Endothelial cell of umbilical vein (primary cell): Measurements from ENCODE around the gene RBMS1. TPM values are rescaled to one million over a fixed set of nuclear protein-coding genes. Genes with fewer than 3 reads are reported as not detected.

Experiments
- BruUV-seq: library from RNA; stranded (reverse); fragments of 400-500 nt; replicated peaks from 2 replicates; lab custom pipeline; 2021; lab: Mats Ljungman, UMichigan
- CTCF ChIA-PET: fragments of 300-600, 350-600 bp; sonication (Branson Sonifier 250); formaldehyde crosslinking; loops from one replicate; lab custom pipeline; 2021; ENCODE audit warnings: antibody characterized with exemption, inconsistent platforms; lab: Charles Lee
- POLR2A ChIA-PET: fragments of 300-600, 350-600 bp; sonication (Branson Sonifier 250); formaldehyde crosslinking; loops from one replicate; lab custom pipeline; 2021; ENCODE audit warnings: antibody characterized with exemption, inconsistent platforms; lab: Charles Lee
- DNase-seq: peaks from one replicate; pipeline ENCODE4 v3.0.0-alpha.2; 2011; ENCODE audit warnings: low read depth, low spot score
- FAIRE-seq: peaks from 2 replicates; lab custom pipeline; 2011; peaks lifted over from hg19 to GRCh38; lab: Jason Lieb, UNC
- H2AFZ ChIP-seq: 2 replicates; pipeline ENCODE4 v1.6.0; 2012; ENCODE audit warnings: low read depth, low read length, control low read depth, inconsistent platforms
- H3K27ac ChIP-seq: 2 replicates; pipeline ENCODE4 v1.5.1; 2011; ENCODE audit warnings: low read depth, mild to moderate bottlenecking, control low read depth, low read length, moderate library complexity; ENCODE audit not compliant: insufficient read depth
- H3K27me3 ChIP-seq, 2 experiments: 2 replicates each; pipeline versions ENCODE4 v1.6.0 to v1.6.1; 2011; ENCODE audit warnings: low read length in 2 of 2, mixed read lengths in 1 of 2; ENCODE audit not compliant: control insufficient read depth in 2 of 2, insufficient read depth in 2 of 2
- H3K36me3 ChIP-seq, 2 experiments: 2 replicates in 1 of 2; 3 replicates in 1 of 2; pipeline ENCODE4 v1.5.1; 2011; ENCODE audit warnings: low read length in 2 of 2, mild to moderate bottlenecking in 1 of 2, moderate library complexity in 1 of 2; ENCODE audit not compliant: control insufficient read depth in 2 of 2, insufficient read depth in 2 of 2; ENCODE audit errors: extremely low read depth in 1 of 2
- H3K4me1 ChIP-seq: 3 replicates; pipeline ENCODE4 v1.5.1; 2011; ENCODE audit warnings: mild to moderate bottlenecking, low read length; ENCODE audit not compliant: control insufficient read depth, insufficient read depth; ENCODE audit errors: extremely low read depth
- H3K4me2 ChIP-seq: 2 replicates; pipeline ENCODE4 v1.6.1; 2011; ENCODE audit warnings: low read length, control low read depth, mixed read lengths; ENCODE audit not compliant: insufficient read depth
- H3K4me3 ChIP-seq, 3 experiments: fragments of 200-600 bp in 1 of 3; sonication (generic), shearing (Covaris generic) in 1 of 3; replicated peaks in 1 of 3; 2 replicates each; pipeline ENCODE4 v1.5.1; 2011 to 2016; ENCODE audit warnings: control low read depth in 3 of 3, low read length in 3 of 3, mild to moderate bottlenecking in 2 of 3, inconsistent platforms in 1 of 3, low read depth in 1 of 3, moderate library complexity in 1 of 3; ENCODE audit not compliant: insufficient read depth in 1 of 3
- H3K79me2 ChIP-seq: 2 replicates; pipeline ENCODE4 v1.6.0; 2012; ENCODE audit warnings: low read length, inconsistent platforms; ENCODE audit not compliant: control insufficient read depth, insufficient read depth
- H3K9ac ChIP-seq: replicated peaks from 2 replicates; pipeline ENCODE3; 2011; ENCODE audit warnings: low read length, control low read depth; ENCODE audit not compliant: insufficient read depth; ENCODE audit errors: extremely low read depth
- H3K9me1 ChIP-seq: replicated peaks from 3 replicates; pipeline ENCODE4 v1.6.0; 2011; ENCODE audit warnings: mild to moderate bottlenecking, low read length; ENCODE audit not compliant: control insufficient read depth, insufficient read depth; ENCODE audit errors: extremely low read depth
- H3K9me3 ChIP-seq: replicated peaks from 2 replicates; pipeline ENCODE4 v1.5.1; 2012; ENCODE audit warnings: low read length, inconsistent platforms; ENCODE audit not compliant: control insufficient read depth, insufficient read depth
- H4K20me1 ChIP-seq: replicated peaks from 2 replicates; pipeline ENCODE3; 2011; ENCODE audit warnings: mild to moderate bottlenecking, low read length; ENCODE audit not compliant: control insufficient read depth, insufficient read depth; ENCODE audit errors: extremely low read depth
- CTCF ChIP-seq, 2 donors: IDR thresholded peaks; 1 replicate in 1 of 2; 2 replicates in 1 of 2; pipeline ENCODE4 v1.5.1; 2011; ENCODE audit warnings: low read length in 2 of 2, mild to moderate bottlenecking in 2 of 2, moderate library complexity in 2 of 2, control low read depth in 1 of 2, inconsistent platforms in 1 of 2, low read depth in 1 of 2; ENCODE audit not compliant: insufficient read depth in 1 of 2; ENCODE audit errors: extremely low read depth in 1 of 2
- EZH2 ChIP-seq: IDR thresholded peaks from 2 replicates; pipeline ENCODE4 v1.6.1; 2012; ENCODE audit warnings: borderline replicate concordance, low read depth, mild to moderate bottlenecking, moderate library complexity, low read length, inconsistent platforms; ENCODE audit not compliant: severe bottlenecking
- FOS ChIP-seq: IDR thresholded peaks from 2 replicates; pipeline ENCODE4 v1.6.1; 2011; ENCODE audit warnings: mild to moderate bottlenecking, low read length, moderate library complexity, borderline replicate concordance; ENCODE audit not compliant: insufficient read depth
- GATA2 ChIP-seq: IDR thresholded peaks from 2 replicates; pipeline ENCODE4 v1.7.0; 2011; ENCODE audit warnings: low read depth, mild to moderate bottlenecking, moderate library complexity, mixed read lengths, low read length; ENCODE audit not compliant: insufficient read length, insufficient read depth
- JUN ChIP-seq: IDR thresholded peaks from 2 replicates; pipeline ENCODE4 v1.6.1; 2011; ENCODE audit warnings: borderline replicate concordance, low read depth; ENCODE audit not compliant: insufficient read length, insufficient read depth
- MAX ChIP-seq: IDR thresholded peaks from 2 replicates; pipeline ENCODE4 v1.6.1; 2011; ENCODE audit not compliant: insufficient read depth, insufficient read length
- MYC ChIP-seq: IDR thresholded peaks from one replicate; pipeline ENCODE4 v1.6.1; 2011; ENCODE audit warnings: mild to moderate bottlenecking, low read depth, low read length
- POLR2A ChIP-seq: IDR thresholded peaks from 2 replicates; pipeline ENCODE4 v1.6.1; 2012; ENCODE audit warnings: low read depth, mild to moderate bottlenecking, control low read depth, low read length
- POLR2AphosphoS5 ChIP-seq: IDR thresholded peaks from 2 replicates; pipeline ENCODE4 v1.6.1; 2012; ENCODE audit warnings: low read depth, mild to moderate bottlenecking, control low read depth, low read length, moderate library complexity; ENCODE audit not compliant: insufficient read depth
- dilution Hi-C: fragments of 300-500 bp; cut with MboI; formaldehyde crosslinking; loops from one replicate; pipeline ENCODE4 v1.15.0; 2019; ENCODE audit warnings: low sequenced_read_pairs; ENCODE audit not compliant: extremely low pct_ligation_motif_present
- intact Hi-C: fragments of 100-400 bp; cut with micrococcal nuclease; formaldehyde crosslinking; loops from one replicate; pipeline ENCODE4 v1.10.0; 2022
- polyA plus RNA-seq, 4 experiments: library from polyadenylated mRNA; depleted of rRNA in 3 of 4; stranded (reverse) in 3 of 4; unstranded in 1 of 4; fragments of >200 nt; gene quantifications; 2 replicates each; pipeline versions ENCODE4 v1.2.1 to v1.2.3, GENCODE V29; 2011 to 2012; ENCODE audit warnings: missing spikeins in 1 of 4
- total RNA-seq: library from RNA; stranded (reverse); gene quantifications from 2 replicates; pipeline ENCODE4 v1.2.3, GENCODE V29; 2021

RBMS1 gene
- total and polyA plus RNA-seq, 2 donors (not counting 3 experiments of a cell fraction or from before 2014, with no cell fraction given): 60.0 to 93.3 TPM

- Histone ChIP-seq H3K79me2 (peaks cover 96% of the 10 kb centered on the region), H3K9me1 (no peaks in the 10 kb centered on the region), H3K9ac (peak overlapping the region; percentile 19), H3K4me2 (peak overlapping the region; percentile 73), H3K27me3 (no peaks in the 10 kb centered on the region), H3K4me3 (peak overlapping the region in 1 of 3 experiments; percentile 1), H2AFZ (no peak overlapping the region), H3K9me3 (no peaks in the 10 kb centered on the region), H3K36me3 (no peaks in the 10 kb centered on the region), H4K20me1 (no peaks in the 10 kb centered on the region), H3K27ac (peak overlapping the region; percentile 63), H3K4me1 (peaks cover 74% of the 10 kb centered on the region)
- FAIRE-seq (no peak), DNase-seq (peak; percentile 33)
- dilution Hi-C loops: no loop called here
- BruUV-seq: no TSS peak
- CTCF ChIA-PET: interaction anchor here (0.7 to 2.3 kb wide), 5 partner anchors 26 to 590 kb away, joined by 3 to 8 read pairs (median 3); no protein-coding TSS in a partner anchor
- POLR2A ChIA-PET: no interaction called here
- no peak for TF ChIP-seq MYC
- intact Hi-C loops: loop anchor here (1.0 to 2.0 kb wide), 2 partner anchors 7 to 26 kb away; no protein-coding TSS in a partner anchor
These were observed 113.0 kb downstream of the RBMS1 start for GRCh38 chr2:160380611-160381010.

GRCh38 chr2:160380000-160380570 lies 113.5 kb downstream of the RBMS1 start:
- ChIA-PET CTCF (interaction anchor here (1.0 to 2.3 kb wide), 3 partner anchors 49 to 590 kb away, joined by 3 to 8 read pairs (median 3); no protein-coding TSS in a partner anchor), POLR2A (no interaction called here)
- no peaks in the 10 kb centered on the region for H3K27me3 ChIP-seq
- peak overlapping the region; percentile 63 for H3K27ac ChIP-seq
- no peak for FAIRE-seq
- H3K79me2 ChIP-seq: peaks cover 96% of the 10 kb centered on the region
- intact Hi-C loops (loop anchor here (2.0 kb wide), 1 partner anchor 27 kb away; no protein-coding TSS in a partner anchor), dilution Hi-C loops (no loop called here)
- no peaks in the 10 kb centered on the region for H3K9me1 ChIP-seq
- no peaks in the 10 kb centered on the region for H3K9me3 ChIP-seq
- peak overlapping the region; percentile 73 for H3K4me2 ChIP-seq
- no TSS peak for BruUV-seq
- H3K4me1 ChIP-seq: peaks cover 80% of the 10 kb centered on the region
- no peaks in the 10 kb centered on the region for H3K36me3 ChIP-seq
- no peak for TF ChIP-seq CTCF (IDR thresholded peaks at IDR 0.05; ENCODE audit: extremely low read depth in 1 of 2, insufficient read depth in 1 of 2, low read depth in 1 of 2, low read length in 2 of 2)
- TF ChIP-seq MYC: no peak
- no peak for TF ChIP-seq EZH2
- TF ChIP-seq POLR2A: no peak
- TF ChIP-seq FOS: no peak
- TF ChIP-seq GATA2: no peak
- no peak for TF ChIP-seq POLR2AphosphoS5
- TF ChIP-seq MAX: no peak
- no peak for TF ChIP-seq JUN
- peak overlapping the region; percentile 19 for H3K9ac ChIP-seq
- DNase-seq: no peak
- no peaks in the 10 kb centered on the region for H4K20me1 ChIP-seq
- H2AFZ ChIP-seq: no peak overlapping the region
- H3K4me3 ChIP-seq: no peak overlapping the region
